HCT116 (cell line): ENCODE measurements around the gene TOX2. TPM values are rescaled to one million over a fixed set of nuclear protein-coding genes. Genes with fewer than 3 reads are reported as not detected.
A peak's percentile ranks its signal among the peaks of the same experiment; 100 is the strongest.

Experiments used
- ATAC-seq: fragments of 200-7000 bp; cut with Tn5 transposase; 2 replicates; pipeline ENCODE4 v1.9.1; 2020; ENCODE audit warnings: mild to moderate bottlenecking, moderate library complexity
- BruUV-seq: library from RNA; stranded (reverse); fragments of 400-500 nt; replicated peaks from 2 replicates; lab custom pipeline; 2021; lab: Mats Ljungman, UMichigan
- CTCF ChIA-PET: fragments of 300-600 bp; sonication (Branson Sonifier 250); formaldehyde crosslinking; loops from one replicate; lab custom pipeline; 2021; ENCODE audit warnings: antibody characterized with exemption; lab: Charles Lee
- POLR2A ChIA-PET: fragments of 300-600, 350-600 bp; sonication (Branson Sonifier 250); formaldehyde crosslinking; loops from one replicate; lab custom pipeline; 2021; ENCODE audit warnings: antibody characterized with exemption; lab: Charles Lee
- RAD21 ChIA-PET, 2 experiments: fragments of 300-600 bp; sonication (Branson Sonifier 250); formaldehyde crosslinking; loops; one replicate each; lab custom pipeline; 2023; ENCODE audit warnings: low total read pairs in 2 of 2; ENCODE audit not compliant: uncharacterized antibody in 2 of 2, unreplicated experiment in 2 of 2, low non-redundant PET in 1 of 2; lab: Charles Lee
- DNase-seq: peaks from one replicate; pipeline ENCODE4 v3.0.0-alpha.2; 2010; ENCODE audit warnings: low read depth, low spot score
- H2AFZ ChIP-seq: fragments of 200-600 bp; shearing (Covaris generic), sonication (generic); 2 replicates; pipeline ENCODE4 v1.6.1; 2017; ENCODE audit warnings: low read depth, mixed run types, mixed read lengths, antibody characterized with exemption, low read length; ENCODE audit not compliant: poor library complexity, severe bottlenecking
- H3K27ac ChIP-seq: 2 replicates; pipeline ENCODE4 v1.5.1; 2012; ENCODE audit warnings: low read depth, low read length
- H3K27me3 ChIP-seq: fragments of 200-600 bp; sonication (generic); 2 replicates; pipeline ENCODE4 v1.6.1; 2016; ENCODE audit warnings: mixed run types, low read length, mixed read lengths; ENCODE audit not compliant: insufficient read depth
- H3K36me3 ChIP-seq, 2 experiments: fragments of 200-500 bp in 1 of 2; fragments of 200-600 bp in 1 of 2; sonication (Bioruptor generic) in 1 of 2; sonication (generic) in 1 of 2; 2 replicates each; pipeline versions ENCODE4 v1.5.1 to v1.6.1; 2014 to 2016; ENCODE audit warnings: low read length in 2 of 2, inconsistent platforms in 1 of 2, mixed read lengths in 1 of 2, mixed run types in 1 of 2; ENCODE audit not compliant: insufficient read depth in 2 of 2, control insufficient read depth in 1 of 2
- H3K4me1 ChIP-seq, 2 experiments: fragments of 200-600 bp in 1 of 2; sonication (generic) in 1 of 2; 2 replicates each; pipeline versions ENCODE4 v1.5.1 to v1.6.1; 2012 to 2017; ENCODE audit warnings: low read length in 2 of 2, inconsistent platforms in 1 of 2, mild to moderate bottlenecking in 1 of 2, mixed read lengths in 1 of 2, mixed run types in 1 of 2, moderate library complexity in 1 of 2; ENCODE audit not compliant: insufficient read depth in 2 of 2, control insufficient read depth in 1 of 2
- H3K4me2 ChIP-seq: fragments of 200-600 bp; sonication (generic); 2 replicates; pipeline ENCODE4 v1.6.1; 2017; ENCODE audit warnings: mixed run types, low read length, mixed read lengths
- H3K4me3 ChIP-seq, 2 experiments: fragments of 200-600 bp in 1 of 2; sonication (generic) in 1 of 2; replicated peaks in 1 of 2; 2 replicates each; pipeline ENCODE4 v1.5.1; 2011 to 2016; ENCODE audit warnings: low read length in 2 of 2, control low read depth in 1 of 2, low read depth in 1 of 2, mild to moderate bottlenecking in 1 of 2, mixed read lengths in 1 of 2, mixed run types in 1 of 2
- H3K79me2 ChIP-seq: fragments of 200-600 bp; sonication (generic); 2 replicates; pipeline ENCODE4 v1.6.1; 2017; ENCODE audit warnings: mild to moderate bottlenecking, mixed run types, low read length, moderate library complexity, mixed read lengths; ENCODE audit not compliant: insufficient read depth
- H3K9ac ChIP-seq: fragments of 200-600 bp; sonication (generic); 2 replicates; pipeline ENCODE4 v1.6.1; 2016; ENCODE audit warnings: low read length, mixed read lengths
- H3K9me2 ChIP-seq: fragments of 200-600 bp; sonication (generic), shearing (Covaris generic); 2 replicates; pipeline ENCODE4 v1.6.1; 2017; ENCODE audit warnings: mixed run types, mild to moderate bottlenecking, moderate library complexity; ENCODE audit not compliant: insufficient read depth
- H3K9me3 ChIP-seq, 2 experiments: fragments of 200-500 bp in 1 of 2; fragments of 200-600 bp in 1 of 2; sonication (Bioruptor generic) in 1 of 2; sonication (generic) in 1 of 2; 2 replicates each; pipeline ENCODE4 v1.6.1; 2014 to 2017; ENCODE audit warnings: low read length in 2 of 2, mixed read lengths in 2 of 2, inconsistent platforms in 1 of 2, low read depth in 1 of 2, mild to moderate bottlenecking in 1 of 2, mixed run types in 1 of 2, moderate library complexity in 1 of 2; ENCODE audit not compliant: control insufficient read depth in 1 of 2, insufficient read depth in 1 of 2
- H4K20me1 ChIP-seq: fragments of 200-600 bp; sonication (generic), shearing (Covaris generic); 2 replicates; pipeline ENCODE4 v1.6.1; 2017; ENCODE audit warnings: mixed run types, mild to moderate bottlenecking, moderate library complexity; ENCODE audit not compliant: insufficient read depth
- CBX3 ChIP-seq: IDR thresholded peaks from 2 replicates; pipeline ENCODE4 v1.6.1; 2012; ENCODE audit warnings: low read depth
- EGR1 ChIP-seq: IDR thresholded peaks from 2 replicates; pipeline ENCODE4 v1.6.1; 2012; ENCODE audit warnings: low read depth
- POLR2AphosphoS5 ChIP-seq: IDR thresholded peaks from 2 replicates; pipeline ENCODE4 v1.6.1; 2011; ENCODE audit warnings: mild to moderate bottlenecking, low read depth, low read length, moderate library complexity
- RAD21 ChIP-seq: IDR thresholded peaks from 2 replicates; pipeline ENCODE4 v1.6.1; 2012; ENCODE audit warnings: low read depth, mild to moderate bottlenecking
- TCF7L2 ChIP-seq: IDR thresholded peaks from 2 replicates; pipeline ENCODE4 v1.7.0; 2011; ENCODE audit warnings: borderline replicate concordance, inconsistent platforms; ENCODE audit not compliant: insufficient read depth, insufficient read length; ENCODE audit errors: extremely low read depth
- YY1 ChIP-seq: IDR thresholded peaks from 2 replicates; pipeline ENCODE4 v1.6.1; 2011; ENCODE audit warnings: low read length, low read depth, moderate library complexity, mild to moderate bottlenecking; ENCODE audit not compliant: insufficient replicate concordance; ENCODE audit errors: extremely low read depth
- ZBTB33 ChIP-seq: IDR thresholded peaks from 2 replicates; pipeline ENCODE4 v1.6.1; 2011; ENCODE audit warnings: mild to moderate bottlenecking, low read length, moderate library complexity; ENCODE audit not compliant: insufficient replicate concordance; ENCODE audit errors: extremely low read depth
- intact Hi-C: fragments of 100-400 bp; cut with micrococcal nuclease; formaldehyde crosslinking; loops from 2 replicates; pipeline ENCODE4 v1.10.0; 2022
- total RNA-seq: library from RNA; stranded (reverse); gene quantifications from one replicate; pipeline ENCODE4 v1.2.1, GENCODE V29; 2021; ENCODE audit not compliant: unreplicated experiment

The TOX2 gene
- total RNA-seq, 1 experiment from 2014 or later: 39.6 TPM

GRCh38 chr20:43925801-43926200 is 11.1 kb downstream of the TOX2 start:
- DNase-seq: no peak
- Histone ChIP-seq H3K9me3 (no peaks in the 10 kb centered on the region), H3K36me3 (no peaks in the 10 kb centered on the region), H3K27ac (no peak overlapping the region), H3K9ac (no peak overlapping the region; the same call in 1 of the 2 replicates), H3K9me2 (no peaks in the 10 kb centered on the region)
- ChIA-PET CTCF (no interaction called here), POLR2A (no interaction called here)
- intact Hi-C loops: no loop called here
- no TSS peak for BruUV-seq
- no peak for ATAC-seq
- TF ChIP-seq RAD21: peak; percentile 35; the same call in 1 of the 2 replicates
- no peak for TF ChIP-seq EGR1
- TF ChIP-seq CBX3: no peak
- TF ChIP-seq ZBTB33: no peak
- TF ChIP-seq POLR2AphosphoS5: no peak
- TF ChIP-seq YY1: no peak
- no peak for TF ChIP-seq TCF7L2
- TF ChIP-seq, all 23 proteins: peak for 1
- Histone ChIP-seq H3K4me3 (no peak overlapping the region), H3K4me1 (peaks cover 16 to 20% of the 10 kb centered on the region in 2 experiments), H4K20me1 (no peaks in the 10 kb centered on the region), H2AFZ (no peak overlapping the region), H3K79me2 (peaks cover 28% of the 10 kb centered on the region), H3K27me3 (no peaks in the 10 kb centered on the region), H3K4me2 (peak overlapping the region; percentile 34)
- RAD21 ChIA-PET: no interaction called here
